ENCODE results near the gene CRMP1.
"Not testable (repeated sequence)": the region's sequence is repeated elsewhere in the genome, so short reads cannot be mapped to it uniquely, and the experiment has no call there.

Gene CRMP1

GRCh38 chr4:5839332-5839731 lies 53.6 kb downstream of the CRMP1 start:
- CTCF ChIA-PET = no interaction called here
- Mint-ChIP-seq H3K36me3 (no peaks in the 10 kb centered on the region), H3K27me3 (no peaks in the 10 kb centered on the region), H3K27ac (no peak overlapping the region), H3K4me3 (no peak overlapping the region), H3K4me1 (no peaks in the 10 kb centered on the region), H3K9me3 (peaks cover 3% of the 10 kb centered on the region)
- no peak for DNase-seq

- H3K27ac Mint-ChIP-seq, H3K36me3 Mint-ChIP-seq, CTCF ChIA-PET, H3K27me3 Mint-ChIP-seq, DNase-seq, H3K4me3 Mint-ChIP-seq, H3K9me3 Mint-ChIP-seq, H3K4me1 Mint-ChIP-seq: not testable (repeated sequence)
These were observed 55.4 kb downstream of the CRMP1 start for GRCh38 chr4:5837483-5837882.

- no peak overlapping the region for H3K4me3 Mint-ChIP-seq
- CTCF ChIA-PET = interaction anchor here (0.5 kb wide), 1 partner anchor 25 kb away, joined by 5 read pairs; no protein-coding TSS in a partner anchor
- DNase-seq = no peak
- no peaks in the 10 kb centered on the region for H3K9me3 Mint-ChIP-seq
- H3K36me3 Mint-ChIP-seq = no peaks in the 10 kb centered on the region
- no peaks in the 10 kb centered on the region for H3K27me3 Mint-ChIP-seq
- no peaks in the 10 kb centered on the region for H3K4me1 Mint-ChIP-seq
- no peak overlapping the region for H3K27ac Mint-ChIP-seq
These were observed 55.9 kb downstream of the CRMP1 start for GRCh38 chr4:5836943-5837342.

- CTCF ChIA-PET = no interaction called here
- H3K27ac Mint-ChIP-seq = no peak overlapping the region
- H3K4me1 Mint-ChIP-seq = peaks cover 21% of the 10 kb centered on the region
- no peak for DNase-seq
- H3K4me3 Mint-ChIP-seq = no peak overlapping the region
- no peaks in the 10 kb centered on the region for H3K9me3 Mint-ChIP-seq
- H3K36me3 Mint-ChIP-seq = no peaks in the 10 kb centered on the region
- H3K27me3 Mint-ChIP-seq = peaks cover 4% of the 10 kb centered on the region
These were observed 64.9 kb downstream of the CRMP1 start for GRCh38 chr4:5828005-5828391.

- no peaks in the 10 kb centered on the region for H3K9me3 Mint-ChIP-seq
- peaks cover 26% of the 10 kb centered on the region for H3K4me1 Mint-ChIP-seq
- peaks cover 4% of the 10 kb centered on the region for H3K27me3 Mint-ChIP-seq
- CTCF ChIA-PET = no interaction called here
- H3K36me3 Mint-ChIP-seq = no peaks in the 10 kb centered on the region
- no peak overlapping the region for H3K27ac Mint-ChIP-seq
- no peak overlapping the region for H3K4me3 Mint-ChIP-seq
- DNase-seq = no peak
These were observed 65.5 kb downstream of the CRMP1 start for GRCh38 chr4:5827108-5828004.

GRCh38 chr4:5826437-5827107 lies 66.3 kb downstream of the CRMP1 start:
- no peak for DNase-seq
- CTCF ChIA-PET = no interaction called here
- Mint-ChIP-seq H3K4me3 (no peak overlapping the region), H3K4me1 (peaks cover 26% of the 10 kb centered on the region), H3K9me3 (no peaks in the 10 kb centered on the region), H3K27ac (no peak overlapping the region), H3K36me3 (no peaks in the 10 kb centered on the region), H3K27me3 (peaks cover 4% of the 10 kb centered on the region)

- H3K27ac Mint-ChIP-seq = no peak overlapping the region
- no peaks in the 10 kb centered on the region for H3K9me3 Mint-ChIP-seq
- CTCF ChIA-PET = interaction anchor here (1.5 kb wide), 1 partner anchor 153 kb away, joined by 4 read pairs; no protein-coding TSS in a partner anchor
- H3K4me1 Mint-ChIP-seq = peaks cover 26% of the 10 kb centered on the region
- no peak for DNase-seq
- H3K4me3 Mint-ChIP-seq = no peak overlapping the region
- no peaks in the 10 kb centered on the region for H3K36me3 Mint-ChIP-seq
- H3K27me3 Mint-ChIP-seq = peaks cover 4% of the 10 kb centered on the region
These were observed 67.4 kb downstream of the CRMP1 start for GRCh38 chr4:5825321-5826041.

GRCh38 chr4:5824635-5825034 lies 68.3 kb downstream of the CRMP1 start:
- CTCF ChIA-PET = interaction anchor here (1.0 to 1.5 kb wide), 2 partner anchors 154 to 173 kb away, joined by 4 read pairs; no protein-coding TSS in a partner anchor
- H3K9me3 Mint-ChIP-seq = no peaks in the 10 kb centered on the region

GRCh38 chr4:5824227-5824626 lies 68.7 kb downstream of the CRMP1 start:
- H3K27ac Mint-ChIP-seq = no peak overlapping the region
- H3K36me3 Mint-ChIP-seq = no peaks in the 10 kb centered on the region
- no peaks in the 10 kb centered on the region for H3K9me3 Mint-ChIP-seq
- CTCF ChIA-PET = interaction anchor here (1.0 kb wide), 1 partner anchor 174 kb away, joined by 4 read pairs; no protein-coding TSS in a partner anchor
- H3K4me3 Mint-ChIP-seq = no peak overlapping the region
- H3K4me1 Mint-ChIP-seq = peaks cover 26% of the 10 kb centered on the region
- peaks cover 4% of the 10 kb centered on the region for H3K27me3 Mint-ChIP-seq
- DNase-seq = no peak

More at GRCh38 chr4:5824635-5825034, 68.3 kb downstream of the CRMP1 start:
- DNase-seq = no peak
- Mint-ChIP-seq H3K27ac (no peak overlapping the region), H3K27me3 (peaks cover 4% of the 10 kb centered on the region), H3K36me3 (no peaks in the 10 kb centered on the region), H3K4me3 (no peak overlapping the region), H3K4me1 (peaks cover 26% of the 10 kb centered on the region)

- no peak for DNase-seq
- peaks cover 26% of the 10 kb centered on the region for H3K4me1 Mint-ChIP-seq
- no peaks in the 10 kb centered on the region for H3K36me3 Mint-ChIP-seq
- H3K27me3 Mint-ChIP-seq = peaks cover 4% of the 10 kb centered on the region
- H3K4me3 Mint-ChIP-seq = no peak overlapping the region
- CTCF ChIA-PET = no interaction called here
- H3K9me3 Mint-ChIP-seq = no peaks in the 10 kb centered on the region
- H3K27ac Mint-ChIP-seq = no peak overlapping the region
These were observed 69.2 kb downstream of the CRMP1 start for GRCh38 chr4:5823542-5824211.

- CTCF ChIA-PET = interaction anchor here (0.8 kb wide), 1 partner anchor 508 kb away, joined by 3 read pairs; no protein-coding TSS in a partner anchor
- Mint-ChIP-seq H3K36me3 (no peaks in the 10 kb centered on the region), H3K4me3 (no peak overlapping the region), H3K9me3 (no peaks in the 10 kb centered on the region), H3K27me3 (peaks cover under 1% of the 10 kb centered on the region), H3K4me1 (peaks cover 26% of the 10 kb centered on the region), H3K27ac (no peak overlapping the region)
- DNase-seq = no peak
These were observed 70.3 kb downstream of the CRMP1 start for GRCh38 chr4:5822619-5823018.

- Mint-ChIP-seq H3K4me3 (no peak overlapping the region), H3K27me3 (no peaks in the 10 kb centered on the region), H3K36me3 (no peaks in the 10 kb centered on the region), H3K27ac (no peak overlapping the region), H3K9me3 (no peaks in the 10 kb centered on the region), H3K4me1 (peaks cover 22% of the 10 kb centered on the region)
- CTCF ChIA-PET = interaction anchor here (1.1 kb wide), 1 partner anchor 8 kb away, joined by 3 read pairs; no protein-coding TSS in a partner anchor
- no peak for DNase-seq
These were observed 71.1 kb downstream of the CRMP1 start for GRCh38 chr4:5821665-5822358.

GRCh38 chr4:5816851-5817375 lies 76.0 kb downstream of the CRMP1 start:
- CTCF ChIA-PET = no interaction called here
- Mint-ChIP-seq H3K4me1 (no peaks in the 10 kb centered on the region), H3K9me3 (no peaks in the 10 kb centered on the region), H3K4me3 (no peak overlapping the region), H3K27ac (no peak overlapping the region), H3K27me3 (no peaks in the 10 kb centered on the region), H3K36me3 (no peaks in the 10 kb centered on the region)
- DNase-seq = no peak
